H9 (cell line): ENCODE measurements around the gene VPS41. TPM values are rescaled to one million over a fixed set of nuclear protein-coding genes. Genes with fewer than 3 reads are reported as not detected.

Experiments
- DNase-seq: peaks from one replicate; pipeline ENCODE4 v3.0.0-alpha.2; 2017
- H2AFZ ChIP-seq: one replicate; pipeline ENCODE4 v1.6.1; 2013; ENCODE audit warnings: mild to moderate bottlenecking, low read length, control low read depth, moderate library complexity
- H2AK5ac ChIP-seq: 2 replicates; pipeline ENCODE4 v1.6.1; 2013; ENCODE audit warnings: low read length, control low read depth, mixed read lengths; ENCODE audit not compliant: insufficient read length
- H2BK120ac ChIP-seq: one replicate; pipeline ENCODE4 v1.6.1; 2013; ENCODE audit warnings: low read depth, mild to moderate bottlenecking, low read length, control low read depth, inconsistent platforms; ENCODE audit not compliant: poor library complexity, severe bottlenecking
- H2BK12ac ChIP-seq: 2 replicates; pipeline ENCODE4 v1.6.1; 2013; ENCODE audit warnings: low read length, control low read depth, mixed read lengths, low read depth; ENCODE audit not compliant: insufficient read length
- H2BK15ac ChIP-seq: 2 replicates; pipeline ENCODE4 v1.6.1; 2013; ENCODE audit warnings: low read depth, low read length, control low read depth
- H2BK20ac ChIP-seq: one replicate; pipeline ENCODE4 v1.6.1; 2013; ENCODE audit warnings: low read depth, mild to moderate bottlenecking, low read length, control low read depth, inconsistent platforms; ENCODE audit not compliant: poor library complexity, severe bottlenecking
- H2BK5ac ChIP-seq: 2 replicates; pipeline ENCODE4 v1.6.1; 2013; ENCODE audit warnings: low read length, control low read depth, mixed read lengths; ENCODE audit not compliant: insufficient read length
- H3K14ac ChIP-seq: 2 replicates; pipeline ENCODE4 v1.6.1; 2013; ENCODE audit warnings: low read length, control low read depth; ENCODE audit not compliant: insufficient read depth
- H3K18ac ChIP-seq: 2 replicates; pipeline ENCODE4 v1.6.1; 2013; ENCODE audit warnings: low read depth, mild to moderate bottlenecking, mixed read lengths, low read length, control low read depth; ENCODE audit not compliant: insufficient read length
- H3K23ac ChIP-seq: 2 replicates; pipeline ENCODE4 v1.6.1; 2013; ENCODE audit warnings: low read length, control low read depth, mixed read lengths, low read depth; ENCODE audit not compliant: insufficient read length
- H3K23me2 ChIP-seq: 2 replicates; pipeline ENCODE4 v1.6.1; 2013; ENCODE audit warnings: low read depth, mild to moderate bottlenecking, mixed read lengths, low read length, control low read depth; ENCODE audit not compliant: insufficient read length, poor library complexity, severe bottlenecking
- H3K27ac ChIP-seq: 2 replicates; pipeline ENCODE4 v1.5.1; 2013; ENCODE audit warnings: low read length, control low read depth, mixed read lengths, low read depth; ENCODE audit not compliant: insufficient read length
- H3K27me3 ChIP-seq: 2 replicates; pipeline ENCODE4 v1.6.1; 2013; ENCODE audit warnings: low read length, control low read depth, inconsistent platforms; ENCODE audit not compliant: insufficient read depth
- H3K4ac ChIP-seq: 2 replicates; pipeline ENCODE4 v1.6.1; 2013; ENCODE audit warnings: low read depth, mild to moderate bottlenecking, control low read depth, inconsistent platforms, low read length, moderate library complexity
- H3K4me1 ChIP-seq: 2 replicates; pipeline ENCODE4 v1.6.1; 2013; ENCODE audit warnings: low read length, control low read depth, inconsistent platforms; ENCODE audit not compliant: insufficient read depth
- H3K4me2 ChIP-seq: 2 replicates; pipeline ENCODE4 v1.6.1; 2013; ENCODE audit warnings: low read length, control low read depth, mixed read lengths; ENCODE audit not compliant: insufficient read length, insufficient read depth
- H3K56ac ChIP-seq: 2 replicates; pipeline ENCODE4 v1.6.1; 2013; ENCODE audit warnings: low read depth, mild to moderate bottlenecking, mixed read lengths, low read length, control low read depth; ENCODE audit not compliant: insufficient read length
- H3K79me1 ChIP-seq: 2 replicates; pipeline ENCODE4 v1.6.1; 2013; ENCODE audit warnings: low read depth, mild to moderate bottlenecking, moderate library complexity, low read length, control low read depth, inconsistent platforms; ENCODE audit not compliant: insufficient read depth, poor library complexity, severe bottlenecking
- H3K79me2 ChIP-seq: 2 replicates; pipeline ENCODE4 v1.6.1; 2013; ENCODE audit warnings: low read length, control low read depth, inconsistent platforms; ENCODE audit not compliant: insufficient read depth
- H3K9ac ChIP-seq: 2 replicates; pipeline ENCODE4 v1.6.1; 2013; ENCODE audit warnings: low read length, control low read depth, mixed read lengths; ENCODE audit not compliant: insufficient read length; ENCODE audit errors: extremely low read depth
- H3K9me3 ChIP-seq: one replicate; pipeline ENCODE4 v1.6.1; 2013; ENCODE audit warnings: low read depth, low read length, inconsistent platforms; ENCODE audit not compliant: control insufficient read depth
- H3T11ph ChIP-seq: one replicate; pipeline ENCODE4 v1.6.1; 2013; ENCODE audit warnings: mild to moderate bottlenecking, low read length, control low read depth, inconsistent platforms
- H4K20me1 ChIP-seq: one replicate; pipeline ENCODE4 v1.6.1; 2013; ENCODE audit not compliant: control insufficient read depth, insufficient read length, insufficient read depth
- H4K5ac ChIP-seq: 2 replicates; pipeline ENCODE4 v1.6.1; 2013; ENCODE audit warnings: low read depth, mild to moderate bottlenecking, mixed read lengths, low read length, control low read depth; ENCODE audit not compliant: insufficient read length
- H4K8ac ChIP-seq: replicated peaks from 2 replicates; pipeline ENCODE4 v1.6.1; 2013; ENCODE audit warnings: low read length, control low read depth, mixed read lengths, low read depth; ENCODE audit not compliant: insufficient read length
- H4K91ac ChIP-seq: 2 replicates; pipeline ENCODE4 v1.6.1; 2013; ENCODE audit warnings: low read depth, mild to moderate bottlenecking, moderate library complexity, mixed read lengths, low read length, control low read depth; ENCODE audit not compliant: insufficient read length
- H3K27ac Mint-ChIP-seq, 3 experiments: 2 replicates in 2 of 3; 3 replicates in 1 of 3; pipeline ENCODE4 v1.8.0; 2020 to 2021; ENCODE audit warnings: mixed read lengths in 3 of 3, mild to moderate bottlenecking in 1 of 3, moderate library complexity in 1 of 3
- H3K27me3 Mint-ChIP-seq: 2 replicates; pipeline ENCODE4 v1.8.0; 2021; ENCODE audit warnings: low read depth, mild to moderate bottlenecking, moderate library complexity, mixed read lengths
- H3K36me3 Mint-ChIP-seq, 3 experiments: 2 replicates in 2 of 3; 3 replicates in 1 of 3; pipeline ENCODE4 v1.8.0; 2020 to 2021; ENCODE audit warnings: low read depth in 3 of 3, mixed read lengths in 3 of 3; ENCODE audit not compliant: insufficient read depth in 1 of 3
- H3K4me1 Mint-ChIP-seq, 2 experiments: 2 replicates each; pipeline ENCODE4 v1.8.0; 2020; ENCODE audit warnings: mixed read lengths in 2 of 2
- H3K4me3 Mint-ChIP-seq, 2 experiments: 2 replicates in 1 of 2; 3 replicates in 1 of 2; pipeline ENCODE4 v1.8.0; 2020 to 2021; ENCODE audit warnings: mild to moderate bottlenecking in 2 of 2, mixed read lengths in 2 of 2, moderate library complexity in 1 of 2
- H3K9me3 Mint-ChIP-seq, 2 experiments: 2 replicates in 1 of 2; 3 replicates in 1 of 2; pipeline ENCODE4 v1.8.0; 2020; ENCODE audit warnings: mild to moderate bottlenecking in 2 of 2, mixed read lengths in 2 of 2, moderate library complexity in 1 of 2
- WGBS: extraction: QIAGEN DNeasy Blood & Tissue Kit; methylation state at CpG from one replicate; pipeline ENCODE4 v1.1.7; 2013; ENCODE audit warnings: missing lambda C conversion rate, low lambda C conversion rate, mixed read lengths; ENCODE audit not compliant: insufficient read length; ENCODE audit errors: extremely low coverage; 5-methylcytosine and 5-hydroxymethylcytosine counted together
- total RNA-seq: library from RNA; stranded (reverse); gene quantifications from 2 replicates; pipeline ENCODE4 v1.2.1, GENCODE V29; 2021
- TF ChIP-seq, protein P1 (sequence below): fragments of 200-600 bp; sonication (generic); conservative IDR thresholded peaks from 3 replicates; pipeline ENCODE4 v1.8.0; 2021; ENCODE audit warnings: antibody characterized with exemption, mild to moderate bottlenecking

VPS41 gene
- total RNA-seq, 1 experiment from 2014 or later = 49.3 TPM

DNA sequence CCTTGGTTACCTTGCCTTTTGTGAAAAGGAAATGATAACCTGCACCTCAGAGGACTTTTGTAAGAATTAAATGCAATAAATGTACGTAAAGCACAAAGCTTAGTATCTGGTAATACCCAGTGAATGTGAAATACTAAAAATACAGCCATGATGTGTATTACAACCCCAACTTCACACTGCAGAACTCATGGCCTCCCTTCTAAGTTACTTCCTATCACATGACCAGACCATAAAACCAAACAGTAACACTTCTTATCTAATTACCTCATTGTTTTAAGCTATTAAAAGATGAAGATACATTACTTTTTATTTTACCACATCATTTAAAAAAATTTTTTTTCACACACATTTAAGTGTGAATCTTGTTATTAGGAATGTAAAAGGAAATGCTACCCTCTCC is 29.0 kb downstream of the VPS41 start:
- Mint-ChIP-seq H3K27ac (no peak overlapping the region; a peak in 1 of 7 replicates), H3K27me3 (no peaks in the 10 kb centered on the region), H3K4me1 (peaks cover 10 to 14% of the 10 kb centered on the region in 2 experiments), H3K36me3 (peaks cover 7 to 24% (median 10%) of the 10 kb centered on the region in 3 experiments; a peak in 6 of 7 replicates), H3K4me3 (no peak overlapping the region), H3K9me3 (peaks cover 0 to 3% of the 10 kb centered on the region in 2 experiments; a peak in 2 of 5 replicates)
- Histone ChIP-seq H3T11ph (no peak overlapping the region), H3K14ac (no peak overlapping the region), H2BK5ac (no peak overlapping the region), H3K79me2 (no peaks in the 10 kb centered on the region), H2BK12ac (no peak overlapping the region), H2AK5ac (no peak overlapping the region), H4K91ac (no peak overlapping the region), H3K9ac (no peak overlapping the region), H3K18ac (no peak overlapping the region), H3K79me1 (peaks cover 3% of the 10 kb centered on the region), H3K9me3 (no peaks in the 10 kb centered on the region), H3K23ac (no peak overlapping the region), H3K4me2 (no peak overlapping the region), H3K27ac (no peak overlapping the region), H3K56ac (no peak overlapping the region), H4K5ac (no peak overlapping the region), H3K27me3 (no peaks in the 10 kb centered on the region), H2AFZ (no peak overlapping the region), H3K4ac (no peak overlapping the region), H3K23me2 (no peaks in the 10 kb centered on the region), H4K8ac (no peak overlapping the region), H2BK20ac (no peak overlapping the region), H3K4me1 (no peaks in the 10 kb centered on the region), H4K20me1 (no peaks in the 10 kb centered on the region), H2BK15ac (no peak overlapping the region), H2BK120ac (no peak overlapping the region)
- TF ChIP-seq, protein P1, sequence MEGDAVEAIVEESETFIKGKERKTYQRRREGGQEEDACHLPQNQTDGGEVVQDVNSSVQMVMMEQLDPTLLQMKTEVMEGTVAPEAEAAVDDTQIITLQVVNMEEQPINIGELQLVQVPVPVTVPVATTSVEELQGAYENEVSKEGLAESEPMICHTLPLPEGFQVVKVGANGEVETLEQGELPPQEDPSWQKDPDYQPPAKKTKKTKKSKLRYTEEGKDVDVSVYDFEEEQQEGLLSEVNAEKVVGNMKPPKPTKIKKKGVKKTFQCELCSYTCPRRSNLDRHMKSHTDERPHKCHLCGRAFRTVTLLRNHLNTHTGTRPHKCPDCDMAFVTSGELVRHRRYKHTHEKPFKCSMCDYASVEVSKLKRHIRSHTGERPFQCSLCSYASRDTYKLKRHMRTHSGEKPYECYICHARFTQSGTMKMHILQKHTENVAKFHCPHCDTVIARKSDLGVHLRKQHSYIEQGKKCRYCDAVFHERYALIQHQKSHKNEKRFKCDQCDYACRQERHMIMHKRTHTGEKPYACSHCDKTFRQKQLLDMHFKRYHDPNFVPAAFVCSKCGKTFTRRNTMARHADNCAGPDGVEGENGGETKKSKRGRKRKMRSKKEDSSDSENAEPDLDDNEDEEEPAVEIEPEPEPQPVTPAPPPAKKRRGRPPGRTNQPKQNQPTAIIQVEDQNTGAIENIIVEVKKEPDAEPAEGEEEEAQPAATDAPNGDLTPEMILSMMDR = no peak
- WGBS = no CpG with 5 or more reads among the region's 1 CpG
- DNase-seq = no peak
